HG03280 (cell line): ENCODE measurements around the gene TMPRSS11B.
"Not testable (repeated sequence)": the region's sequence is repeated elsewhere in the genome, so short reads cannot be mapped to it uniquely, and the experiment has no call there.

Experiments used
- ATAC-seq: cut with Tn5 transposase; IDR thresholded peaks from one replicate; pipeline ENCODE4 v1.9.1; 2021; ENCODE audit warnings: mild to moderate bottlenecking, moderate library complexity; ENCODE audit not compliant: unreplicated experiment

Gene TMPRSS11B, protein sequence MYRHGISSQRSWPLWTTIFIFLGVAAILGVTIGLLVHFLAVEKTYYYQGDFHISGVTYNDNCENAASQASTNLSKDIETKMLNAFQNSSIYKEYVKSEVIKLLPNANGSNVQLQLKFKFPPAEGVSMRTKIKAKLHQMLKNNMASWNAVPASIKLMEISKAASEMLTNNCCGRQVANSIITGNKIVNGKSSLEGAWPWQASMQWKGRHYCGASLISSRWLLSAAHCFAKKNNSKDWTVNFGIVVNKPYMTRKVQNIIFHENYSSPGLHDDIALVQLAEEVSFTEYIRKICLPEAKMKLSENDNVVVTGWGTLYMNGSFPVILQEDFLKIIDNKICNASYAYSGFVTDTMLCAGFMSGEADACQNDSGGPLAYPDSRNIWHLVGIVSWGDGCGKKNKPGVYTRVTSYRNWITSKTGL

GRCh38 chr4:68245594-68245993, at the start of gene TMPRSS11B:
Gene TMPRSS11B (minus strand): TSS chr4:68245694. CDS start chr4:68245558, 136 bp downstream.
- no peak for ATAC-seq

- no peak for ATAC-seq
Measured at GRCh38 chr4:68291256-68291655, 45.8 kb upstream of the TMPRSS11B start.

- no peak for ATAC-seq
Measured at GRCh38 chr4:68288393-68288740, 42.9 kb upstream of the TMPRSS11B start.

DNA sequence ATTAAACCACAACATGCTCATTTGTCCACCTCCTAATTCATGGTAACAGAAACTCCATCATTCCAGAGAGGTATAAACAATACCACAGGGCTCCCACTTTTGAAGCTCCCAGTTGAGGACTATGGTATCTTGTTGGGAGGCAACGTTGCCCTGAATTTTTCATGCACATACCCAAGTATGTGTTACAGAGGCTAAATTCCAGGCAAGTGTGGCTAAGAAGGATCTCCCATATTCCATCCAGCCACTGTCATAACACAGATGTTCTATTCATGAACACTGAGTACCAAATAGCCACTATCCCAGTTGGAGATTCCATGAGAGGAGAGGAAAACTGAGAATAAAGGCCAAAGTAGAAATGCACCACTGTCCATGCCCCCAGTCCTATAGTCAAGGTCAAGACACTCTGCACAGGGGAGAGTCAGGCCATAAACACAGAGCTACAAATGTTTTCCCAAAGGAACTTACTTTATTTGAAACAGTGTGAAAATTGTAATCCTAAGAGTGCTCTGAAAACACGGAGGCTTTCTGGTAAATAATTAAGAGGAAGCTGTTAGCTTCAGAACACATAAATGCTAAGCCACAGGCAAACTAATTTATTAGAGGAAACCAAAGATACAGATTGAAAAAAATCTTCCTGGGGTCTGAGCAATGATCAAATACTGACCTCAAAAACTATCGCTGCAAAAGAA, 42.4 kb upstream of the TMPRSS11B start:
- ATAC-seq: no peak

DNA sequence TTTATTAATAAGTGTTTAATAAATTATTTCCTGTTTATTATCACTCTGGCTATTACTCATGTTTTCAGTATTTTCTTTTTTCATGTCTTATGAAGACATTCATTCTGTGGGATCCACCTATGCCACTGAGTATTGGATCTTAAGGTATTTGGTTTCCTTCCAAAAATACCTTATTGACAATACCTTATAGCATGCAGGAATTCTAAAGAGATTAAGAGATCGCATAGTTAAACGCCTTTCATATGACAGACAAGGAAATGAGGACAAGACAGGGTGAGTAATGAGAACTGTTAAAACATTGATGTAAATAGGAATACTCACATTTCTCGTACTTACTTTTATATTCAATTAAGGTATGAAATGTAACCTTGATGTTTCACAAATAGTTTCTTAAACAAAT, 38.2 kb upstream of the TMPRSS11B start:
- ATAC-seq: no peak

- no peak for ATAC-seq
Measured at GRCh38 chr4:68283095-68283494, 37.6 kb upstream of the TMPRSS11B start.

GRCh38 chr4:68281796-68282740, 36.6 kb upstream of the TMPRSS11B start:
- not testable (repeated sequence) for ATAC-seq

GRCh38 chr4:68278029-68278428, 32.5 kb upstream of the TMPRSS11B start:
- ATAC-seq: no peak

- ATAC-seq: no peak
Measured at GRCh38 chr4:68277627-68278026, 32.1 kb upstream of the TMPRSS11B start.

DNA sequence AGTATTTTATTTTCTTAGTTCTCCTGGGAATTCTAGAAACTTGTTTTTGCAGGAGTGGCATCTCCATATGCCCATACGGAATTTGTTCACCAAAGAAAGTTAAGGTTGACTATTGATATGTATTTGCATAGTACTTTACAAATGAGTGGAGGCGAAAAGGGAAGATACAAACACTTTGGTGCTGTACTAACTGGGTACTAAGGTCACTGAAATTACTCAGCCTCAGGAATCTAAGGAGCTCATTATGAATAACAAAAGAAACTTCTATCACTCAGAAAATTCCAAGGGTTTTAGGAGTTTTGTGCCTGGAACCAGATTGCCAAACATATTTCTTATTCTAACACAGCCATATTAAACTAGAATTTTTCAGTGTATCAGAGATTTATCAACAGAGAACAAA, 27.4 kb upstream of the TMPRSS11B start:
- ATAC-seq: peak; percentile 43

DNA sequence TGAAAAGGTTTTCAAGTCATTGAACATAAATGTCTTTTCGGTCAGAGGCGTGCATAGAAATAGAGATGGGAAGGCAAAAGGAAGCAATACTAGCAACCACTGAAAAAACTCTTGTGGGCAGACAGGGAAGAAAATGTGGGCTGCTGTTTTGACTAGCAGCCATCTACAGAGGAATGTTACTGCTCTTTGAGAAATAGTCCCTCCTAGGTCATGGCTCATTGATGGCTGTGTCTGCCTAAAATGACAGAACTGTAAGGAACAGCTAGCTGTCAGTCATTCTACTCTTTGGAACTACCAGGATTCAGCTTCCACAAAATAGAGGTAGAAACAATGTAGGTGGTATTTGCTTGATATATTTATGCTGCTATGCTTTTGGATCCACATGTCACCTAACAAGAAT, 26.9 kb upstream of the TMPRSS11B start:
- peak; percentile 49 for ATAC-seq

DNA sequence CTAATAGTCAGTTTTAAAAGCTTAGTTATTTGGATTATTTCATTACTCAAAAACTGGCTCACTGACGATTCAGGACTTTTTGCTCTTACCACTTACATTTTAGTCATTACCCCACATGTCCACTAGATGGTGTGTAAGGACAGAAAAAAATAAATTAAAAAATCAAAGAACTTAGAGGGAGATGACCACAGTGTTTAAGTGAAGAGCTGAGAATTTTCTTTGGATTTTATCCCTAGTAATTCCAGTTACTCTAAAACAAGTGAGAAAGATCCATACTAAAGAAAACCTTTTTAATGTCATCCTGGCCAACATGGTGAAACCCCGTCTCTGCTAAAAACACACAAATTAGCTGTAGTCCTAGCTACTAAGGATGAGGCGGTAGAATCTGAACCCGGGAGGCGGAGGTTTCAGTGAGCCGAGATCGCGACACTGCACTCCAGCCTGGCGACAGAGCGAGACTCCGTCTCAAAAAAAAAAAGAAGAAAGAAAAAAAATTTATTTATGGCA, 26.4 kb upstream of the TMPRSS11B start:
- ATAC-seq: peak; percentile 77

DNA sequence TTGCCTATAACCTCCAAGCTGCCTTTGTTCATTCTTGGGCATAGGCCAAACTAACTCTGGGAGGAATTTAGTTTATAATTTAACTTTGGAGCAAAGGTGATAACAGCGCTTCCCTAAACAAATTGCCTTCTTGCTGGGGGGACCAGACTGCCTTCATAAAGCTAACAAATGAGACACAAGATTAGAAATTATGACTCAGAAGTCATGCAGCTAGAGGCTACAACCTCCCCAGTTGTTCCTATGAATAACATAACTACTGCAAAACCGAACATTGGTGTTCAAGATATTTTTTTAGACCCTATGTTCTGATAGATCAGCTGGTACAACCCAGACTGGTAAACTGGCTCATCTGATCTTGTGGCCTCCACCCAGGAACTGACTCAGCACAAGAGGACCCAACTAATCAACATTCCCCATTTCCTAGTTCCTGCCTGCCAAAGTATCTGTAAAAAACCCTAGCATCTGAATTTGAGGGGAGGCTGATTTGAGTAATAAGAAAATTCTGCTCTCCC, 22.0 kb upstream of the TMPRSS11B start:
- ATAC-seq: no peak

DNA sequence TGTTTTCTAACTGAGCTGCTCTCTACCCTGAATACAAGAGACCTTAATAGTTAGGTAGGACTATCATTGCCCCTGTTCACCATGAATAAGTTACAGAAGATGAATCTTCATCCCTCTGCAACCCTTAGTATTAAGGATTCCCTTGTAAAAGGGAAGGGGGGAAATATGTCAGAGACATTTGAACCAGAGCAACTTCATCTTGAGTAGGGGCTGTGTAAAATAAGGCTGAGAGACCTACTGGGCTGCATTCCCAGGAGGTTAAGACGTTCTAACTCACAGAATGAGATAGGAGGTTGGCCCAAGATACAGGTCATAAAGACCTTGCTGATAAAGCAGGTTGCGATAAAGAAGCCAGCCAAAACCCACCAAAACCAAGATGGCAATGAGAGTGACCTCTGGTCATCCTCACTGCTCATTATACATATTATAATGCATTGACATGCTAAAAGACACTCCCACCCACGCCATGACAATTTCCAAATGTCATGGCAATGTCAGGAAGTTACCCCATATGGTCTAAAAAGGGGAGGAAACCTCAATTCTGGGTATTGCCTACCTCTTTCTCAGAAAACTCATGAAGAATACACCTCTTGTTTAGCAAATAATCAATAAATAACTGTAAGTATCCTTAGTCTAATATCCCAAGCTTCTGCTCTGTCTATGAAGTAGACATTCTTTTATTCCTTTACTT, 19.5 kb upstream of the TMPRSS11B start:
- ATAC-seq: no peak

DNA sequence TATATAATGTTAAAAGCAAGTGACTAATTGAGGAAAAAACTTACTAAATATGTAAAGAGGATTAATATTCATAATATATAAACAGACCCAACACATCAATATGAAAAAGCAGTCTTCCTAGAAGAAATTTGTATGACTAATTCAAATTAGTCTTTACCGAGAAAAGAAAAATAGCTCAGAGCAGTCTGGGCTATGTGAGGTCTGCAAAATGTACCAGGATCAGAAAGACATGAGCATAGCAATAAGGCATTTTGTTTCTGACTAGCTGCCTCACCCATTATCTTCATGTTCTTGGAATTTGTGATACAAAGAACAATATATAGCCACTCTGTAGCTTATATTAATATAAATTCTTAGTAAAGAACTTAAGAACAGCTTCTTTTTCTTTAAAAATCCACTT, 13.7 kb upstream of the TMPRSS11B start:
- no peak for ATAC-seq

DNA sequence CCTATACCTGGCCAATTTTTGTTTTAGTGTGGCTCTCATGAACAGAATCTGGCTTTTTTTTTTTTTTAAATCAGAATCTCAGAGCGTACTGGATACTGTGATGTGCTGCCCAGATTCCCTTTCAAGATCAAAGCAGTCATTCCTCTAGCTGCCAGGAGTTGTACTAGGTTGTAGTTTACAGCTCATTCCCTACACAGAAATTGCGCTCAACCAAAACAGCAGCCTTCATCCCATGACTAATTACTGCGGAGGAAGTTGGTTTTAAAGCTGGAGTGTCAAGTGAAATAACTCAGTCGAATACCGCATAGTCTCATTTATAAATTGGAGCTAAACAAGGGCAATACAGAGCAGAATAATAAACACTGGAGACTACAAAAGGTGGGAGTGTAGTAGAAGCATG, 12.2 kb upstream of the TMPRSS11B start:
- no peak for ATAC-seq

DNA sequence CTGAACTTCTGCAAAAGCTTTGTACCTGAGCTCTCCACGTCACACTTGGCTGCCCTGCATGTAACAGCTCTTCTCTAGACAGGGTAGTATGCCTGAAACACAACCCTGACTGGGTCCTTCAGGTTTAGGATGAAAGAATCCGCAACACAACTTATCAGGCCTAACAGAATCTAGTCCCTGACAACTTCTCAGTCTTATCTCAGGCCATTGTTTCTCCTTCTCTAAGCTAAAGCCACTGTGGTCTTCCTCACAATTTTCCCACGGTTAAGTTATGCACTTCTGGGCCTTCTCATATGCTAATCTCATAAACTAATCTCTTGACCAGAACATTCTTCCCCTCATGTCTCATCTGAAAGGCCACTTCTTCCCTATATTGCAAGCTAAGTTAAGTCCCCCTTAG, 10.8 kb upstream of the TMPRSS11B start:
- no peak for ATAC-seq

DNA sequence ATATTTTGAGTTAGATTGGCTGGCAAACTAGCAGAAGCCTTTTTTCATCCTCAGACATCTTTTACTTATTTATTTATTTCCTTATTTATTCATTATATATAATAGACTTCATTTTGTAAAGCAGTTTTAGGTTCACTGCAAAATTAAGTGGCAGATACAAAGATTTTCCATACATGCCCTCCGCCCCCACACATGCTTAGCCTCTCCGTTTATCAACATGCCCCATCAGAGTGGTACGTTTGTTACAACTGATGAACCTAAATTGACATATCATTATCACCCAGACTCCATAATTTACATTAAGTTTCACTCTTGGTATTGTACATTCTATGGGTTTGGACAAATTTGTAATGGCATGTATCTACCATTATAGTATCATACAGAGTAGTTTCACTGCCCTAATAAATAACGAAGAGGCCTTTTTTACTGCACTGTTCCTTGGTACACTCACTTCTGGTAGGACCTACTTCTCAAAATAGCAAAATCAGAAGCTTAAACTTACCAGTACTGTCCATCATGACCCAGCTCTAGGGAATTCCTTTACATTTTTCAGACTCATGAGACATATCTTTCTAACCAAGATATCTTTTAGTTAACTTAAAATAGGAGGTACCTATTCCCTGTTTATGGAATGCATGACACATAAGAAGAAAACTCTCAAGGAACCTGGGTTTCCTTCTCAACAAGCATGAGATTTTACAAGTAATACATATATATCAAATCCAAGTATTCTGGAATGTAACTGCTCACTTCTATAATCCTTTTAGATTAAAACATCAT, 4.8 kb upstream of the TMPRSS11B start:
- no peak for ATAC-seq

GRCh38 chr4:68249434-68249833, 3.9 kb upstream of the TMPRSS11B start:
- ATAC-seq: peak; percentile 63

DNA sequence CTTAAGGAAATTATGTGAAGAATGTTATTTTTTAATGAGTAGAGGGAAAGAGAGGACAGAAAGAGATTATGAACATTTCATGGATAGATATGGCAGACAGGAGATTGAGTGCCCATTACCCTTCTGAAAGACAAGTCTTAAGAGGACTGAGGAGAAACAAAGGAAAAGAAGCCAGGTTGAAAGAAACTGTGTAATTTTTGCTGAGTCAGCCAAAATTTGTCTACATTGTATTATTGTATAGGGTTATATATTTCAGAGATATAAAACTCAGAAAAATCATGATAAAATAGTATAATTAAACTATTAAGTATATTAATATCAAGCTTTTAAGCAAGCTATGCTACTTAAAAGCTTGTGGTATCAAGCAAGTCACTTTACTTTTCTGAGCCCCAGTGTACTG, 4.9 kb downstream of the TMPRSS11B start:
- ATAC-seq: no peak
